Activated CD8-positive, alpha-beta memory T cell treated with anti-CD3 and anti-CD28 coated beads, Interleukin-2, amount 50 U/mL, for 1 hour (primary cell): ENCODE results near the gene SEMA4A.
"Not testable (repeated sequence)": the region's sequence is repeated elsewhere in the genome, so short reads cannot be mapped to it uniquely, and the experiment has no call there.

ENCODE experiments used
- DNase-seq: peaks from one replicate; pipeline ENCODE4 v3.0.0-alpha.2; 2020; ENCODE audit errors: extremely low read depth

The SEMA4A gene

GRCh38 chr1:156119503-156120209 lies 33.7 kb upstream of the SEMA4A start:
- no peak for DNase-seq

- DNase-seq: no peak
Observed at GRCh38 chr1:156120318-156120717, 33.1 kb upstream of the SEMA4A start.

- not testable (repeated sequence) for DNase-seq
Observed at GRCh38 chr1:156121005-156121404, 32.4 kb upstream of the SEMA4A start.

- no peak for DNase-seq
Observed at GRCh38 chr1:156121457-156121856, 31.9 kb upstream of the SEMA4A start.

GRCh38 chr1:156122086-156122485 lies 31.3 kb upstream of the SEMA4A start:
- DNase-seq: no peak

- DNase-seq: no peak
Observed at GRCh38 chr1:156122519-156123355, 30.6 kb upstream of the SEMA4A start.

- DNase-seq: no peak
Observed at GRCh38 chr1:156123356-156124196, 29.8 kb upstream of the SEMA4A start.

- DNase-seq: no peak
Observed at GRCh38 chr1:156124557-156125483, 28.6 kb upstream of the SEMA4A start.

GRCh38 chr1:156125544-156125943 lies 27.8 kb upstream of the SEMA4A start:
- DNase-seq: not testable (repeated sequence)

- DNase-seq: no peak
Observed at GRCh38 chr1:156126043-156126629, 27.2 kb upstream of the SEMA4A start.

GRCh38 chr1:156126630-156127534 lies 26.5 kb upstream of the SEMA4A start:
- DNase-seq: peak; percentile 84

- no peak for DNase-seq
Observed at GRCh38 chr1:156128308-156128653, 25.1 kb upstream of the SEMA4A start.

- DNase-seq: no peak
Observed at GRCh38 chr1:156128654-156129597, 24.5 kb upstream of the SEMA4A start.

- DNase-seq: no peak
Observed at GRCh38 chr1:156129687-156130577, 23.5 kb upstream of the SEMA4A start.

- DNase-seq: no peak
Observed at GRCh38 chr1:156130578-156130942, 22.8 kb upstream of the SEMA4A start.

- no peak for DNase-seq
Observed at GRCh38 chr1:156134716-156135435, 18.5 kb upstream of the SEMA4A start.
